Skeletal muscle satellite cell (primary cell): ENCODE results near the gene C6orf89.
A peak's percentile ranks its signal among the peaks of the same experiment; 100 is the strongest.

Source experiments
- H3K27me3 ChIP-seq: 2 replicates; pipeline ENCODE4 v1.7.0; 2013; ENCODE audit warnings: low read length; ENCODE audit not compliant: control insufficient read depth, insufficient read depth
- H3K36me3 ChIP-seq: 2 replicates; pipeline ENCODE4 v1.7.0; 2013; ENCODE audit warnings: mild to moderate bottlenecking, control low read depth, low read length; ENCODE audit not compliant: insufficient read depth
- H3K4me1 ChIP-seq: 2 replicates; pipeline ENCODE4 v1.7.0; 2013; ENCODE audit warnings: low read length; ENCODE audit not compliant: control insufficient read depth, insufficient read depth
- H3K4me2 ChIP-seq: 2 replicates; pipeline ENCODE4 v1.7.0; 2013; ENCODE audit warnings: mild to moderate bottlenecking, low read length
- H3K4me3 ChIP-seq: 2 replicates; pipeline ENCODE4 v1.7.0; 2013; ENCODE audit warnings: low read length
- H3K9ac ChIP-seq: 2 replicates; pipeline ENCODE4 v1.7.0; 2013; ENCODE audit warnings: mild to moderate bottlenecking, low read depth, low read length, moderate library complexity
- H3K9me3 ChIP-seq: replicated peaks from 2 replicates; pipeline ENCODE4 v1.7.0; 2013; ENCODE audit warnings: mild to moderate bottlenecking, control low read depth, low read length

The C6orf89 gene

DNA sequence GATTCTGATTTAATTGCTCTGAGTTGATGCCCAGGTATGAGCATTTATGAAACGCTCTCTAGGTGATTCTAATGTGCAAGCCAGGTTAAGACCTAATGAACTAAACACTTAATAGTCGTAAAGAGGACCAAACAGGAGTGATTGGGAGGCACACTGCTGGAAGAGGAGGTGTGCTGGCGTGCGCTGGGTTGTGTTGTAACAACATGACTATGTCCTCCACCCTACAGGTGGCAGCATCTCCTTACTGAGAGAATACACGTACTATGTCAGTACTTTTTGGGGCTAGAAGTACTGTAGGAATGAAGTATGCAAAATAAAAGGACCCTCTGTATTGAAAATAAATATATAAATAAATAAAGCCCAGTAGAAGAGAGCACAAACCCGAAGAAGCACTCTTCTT lies 11.9 kb downstream of the C6orf89 start:
- Histone ChIP-seq H3K4me3 (no peak overlapping the region), H3K4me2 (no peak overlapping the region), H3K4me1 (no peaks in the 10 kb centered on the region), H3K27me3 (no peaks in the 10 kb centered on the region), H3K36me3 (peaks cover 39% of the 10 kb centered on the region), H3K9ac (no peak overlapping the region), H3K9me3 (no peaks in the 10 kb centered on the region)

- Histone ChIP-seq H3K4me2 (no peak overlapping the region), H3K36me3 (peaks cover 52% of the 10 kb centered on the region), H3K27me3 (no peaks in the 10 kb centered on the region), H3K9ac (no peak overlapping the region), H3K4me1 (no peaks in the 10 kb centered on the region), H3K9me3 (no peaks in the 10 kb centered on the region), H3K4me3 (no peak overlapping the region)
Observed at GRCh38 chr6:36904114-36904513, 18.4 kb downstream of the C6orf89 start.

DNA sequence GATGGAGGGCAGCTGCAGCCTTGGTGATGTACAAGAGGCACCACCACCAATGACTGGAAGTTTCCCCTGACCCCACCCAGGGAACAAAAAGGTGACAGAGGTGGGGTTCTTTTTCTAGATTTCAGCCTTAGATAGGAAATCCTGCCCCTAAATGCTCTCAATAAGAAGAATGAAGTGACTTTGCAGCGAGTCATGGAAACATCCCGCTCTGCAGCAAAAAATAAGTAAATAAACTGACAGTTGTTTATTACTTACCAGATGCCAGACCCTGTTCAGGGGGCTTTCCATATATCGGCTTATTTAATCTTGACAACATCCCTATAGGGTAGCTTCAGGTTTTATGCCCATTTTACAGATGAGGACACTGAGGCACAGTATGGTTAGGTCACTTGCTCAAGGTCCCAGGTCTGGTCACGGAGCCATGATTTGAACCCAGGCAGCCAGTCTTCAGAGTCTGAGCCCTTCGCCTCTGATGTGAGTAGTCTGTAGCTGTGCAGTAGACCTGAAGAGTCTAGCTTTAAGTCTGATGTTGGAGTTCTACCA lies 19.2 kb downstream of the C6orf89 start:
- Histone ChIP-seq H3K4me2 (no peak overlapping the region), H3K4me1 (no peaks in the 10 kb centered on the region), H3K9ac (no peak overlapping the region), H3K36me3 (peaks cover 46% of the 10 kb centered on the region), H3K27me3 (no peaks in the 10 kb centered on the region), H3K4me3 (no peak overlapping the region), H3K9me3 (no peaks in the 10 kb centered on the region)

- H3K9me3 ChIP-seq: no peaks in the 10 kb centered on the region
- no peaks in the 10 kb centered on the region for H3K4me1 ChIP-seq
- H3K36me3 ChIP-seq: peaks cover 46% of the 10 kb centered on the region
- no peak overlapping the region for H3K4me3 ChIP-seq
- H3K9ac ChIP-seq: no peak overlapping the region
- H3K4me2 ChIP-seq: no peak overlapping the region
- no peaks in the 10 kb centered on the region for H3K27me3 ChIP-seq
Observed at GRCh38 chr6:36906539-36907325, 21.0 kb downstream of the C6orf89 start.

GRCh38 chr6:36907781-36908180 lies 22.0 kb downstream of the C6orf89 start:
- no peaks in the 10 kb centered on the region for H3K27me3 ChIP-seq
- H3K36me3 ChIP-seq: peaks cover 36% of the 10 kb centered on the region
- no peak overlapping the region for H3K9ac ChIP-seq
- H3K4me2 ChIP-seq: no peak overlapping the region
- no peaks in the 10 kb centered on the region for H3K9me3 ChIP-seq
- peaks cover 9% of the 10 kb centered on the region for H3K4me1 ChIP-seq
- H3K4me3 ChIP-seq: no peak overlapping the region

DNA sequence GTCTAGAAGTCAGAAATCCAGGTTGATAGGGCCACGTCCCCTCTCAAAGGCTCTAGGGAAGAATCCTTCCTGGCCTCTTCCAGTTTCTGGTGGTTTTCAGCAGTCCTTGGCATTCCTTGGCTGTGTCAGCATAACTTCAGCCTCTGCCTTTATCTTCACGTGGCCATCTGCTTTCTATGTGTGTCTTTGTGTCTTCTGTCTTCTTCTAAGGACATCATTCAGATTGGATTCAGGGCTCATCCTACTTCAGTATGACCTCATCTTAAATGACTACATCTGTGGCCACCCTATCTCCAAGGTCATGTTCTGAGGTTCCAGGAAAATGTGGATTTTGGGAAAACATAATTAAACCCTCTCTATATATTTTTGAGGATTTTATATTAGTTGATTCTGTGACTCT lies 23.0 kb downstream of the C6orf89 start:
- peaks cover 19% of the 10 kb centered on the region for H3K4me1 ChIP-seq
- H3K9me3 ChIP-seq: no peaks in the 10 kb centered on the region
- H3K36me3 ChIP-seq: peaks cover 30% of the 10 kb centered on the region
- H3K27me3 ChIP-seq: no peaks in the 10 kb centered on the region
- no peak overlapping the region for H3K4me2 ChIP-seq
- no peak overlapping the region for H3K4me3 ChIP-seq
- no peak overlapping the region for H3K9ac ChIP-seq

GRCh38 chr6:36912030-36912454 lies 26.3 kb downstream of the C6orf89 start:
- Histone ChIP-seq H3K4me2 (peak overlapping the region; percentile 19), H3K4me1 (peaks cover 30% of the 10 kb centered on the region), H3K27me3 (no peaks in the 10 kb centered on the region), H3K4me3 (no peak overlapping the region), H3K36me3 (peaks cover 31% of the 10 kb centered on the region), H3K9me3 (no peaks in the 10 kb centered on the region), H3K9ac (no peak overlapping the region)

- Histone ChIP-seq H3K9ac (no peak overlapping the region), H3K27me3 (no peaks in the 10 kb centered on the region), H3K4me3 (no peak overlapping the region), H3K4me1 (peaks cover 30% of the 10 kb centered on the region), H3K9me3 (no peaks in the 10 kb centered on the region), H3K36me3 (peaks cover 36% of the 10 kb centered on the region), H3K4me2 (peak overlapping the region; percentile 61)
Observed at GRCh38 chr6:36912586-36912985, 26.8 kb downstream of the C6orf89 start.

DNA sequence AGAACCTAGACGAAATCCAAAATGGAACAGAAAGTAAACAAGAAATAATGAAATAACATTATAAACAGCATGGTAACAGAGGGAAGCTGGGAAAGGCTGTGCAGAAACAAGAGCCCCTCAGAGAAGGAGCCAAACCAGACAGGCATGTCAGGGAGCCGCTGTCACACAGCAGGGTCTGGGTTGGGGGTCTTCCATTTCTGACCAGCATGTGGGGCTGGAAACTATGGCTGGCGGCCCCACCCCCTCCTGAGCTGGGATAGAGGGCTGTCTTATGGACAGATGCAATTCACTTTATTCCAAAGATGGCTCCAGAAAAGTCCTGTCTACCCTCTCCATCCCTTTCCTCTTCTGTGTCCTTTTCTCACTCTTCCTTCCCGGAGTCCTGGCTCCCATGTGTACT lies 27.3 kb downstream of the C6orf89 start:
- H3K4me1 ChIP-seq: peaks cover 32% of the 10 kb centered on the region
- no peak overlapping the region for H3K9ac ChIP-seq
- H3K27me3 ChIP-seq: no peaks in the 10 kb centered on the region
- no peak overlapping the region for H3K4me3 ChIP-seq
- H3K4me2 ChIP-seq: peak overlapping the region; percentile 61
- peaks cover 41% of the 10 kb centered on the region for H3K36me3 ChIP-seq
- no peaks in the 10 kb centered on the region for H3K9me3 ChIP-seq

DNA sequence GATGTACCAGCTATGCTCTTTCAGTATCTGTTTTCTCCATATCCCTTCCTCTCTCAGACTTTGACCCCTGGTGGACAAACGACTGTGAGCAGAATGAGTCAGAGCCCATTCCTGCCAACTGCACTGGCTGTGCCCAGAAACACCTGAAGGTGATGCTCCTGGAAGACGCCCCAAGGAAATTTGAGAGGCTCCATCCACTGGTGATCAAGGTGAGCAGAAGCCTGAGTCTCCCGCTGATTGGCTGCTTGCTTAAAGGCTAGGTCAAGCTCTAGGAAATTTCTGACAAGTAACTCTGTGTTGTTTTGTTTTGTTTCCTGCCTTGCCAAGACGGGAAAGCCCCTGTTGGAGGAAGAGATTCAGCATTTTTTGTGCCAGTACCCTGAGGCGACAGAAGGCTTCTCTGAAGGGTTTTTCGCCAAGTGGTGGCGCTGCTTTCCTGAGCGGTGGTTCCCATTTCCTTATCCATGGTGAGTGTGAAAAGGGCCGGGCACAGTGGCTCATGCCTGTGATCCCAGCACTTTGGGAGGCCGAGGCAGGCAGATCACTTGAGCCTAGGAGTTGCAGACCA lies 28.6 kb downstream of the C6orf89 start:
- Histone ChIP-seq H3K27me3 (no peaks in the 10 kb centered on the region), H3K9me3 (no peaks in the 10 kb centered on the region), H3K4me1 (peaks cover 35% of the 10 kb centered on the region), H3K9ac (no peak overlapping the region), H3K36me3 (peaks cover 53% of the 10 kb centered on the region), H3K4me2 (no peak overlapping the region), H3K4me3 (no peak overlapping the region)

GRCh38 chr6:36915599-36915998 lies 29.8 kb downstream of the C6orf89 start:
- Histone ChIP-seq H3K4me1 (peaks cover 41% of the 10 kb centered on the region), H3K9me3 (no peaks in the 10 kb centered on the region), H3K4me3 (no peak overlapping the region), H3K9ac (no peak overlapping the region), H3K27me3 (no peaks in the 10 kb centered on the region), H3K4me2 (no peak overlapping the region), H3K36me3 (peaks cover 62% of the 10 kb centered on the region)

- no peaks in the 10 kb centered on the region for H3K9me3 ChIP-seq
- H3K4me2 ChIP-seq: no peak overlapping the region
- no peak overlapping the region for H3K9ac ChIP-seq
- H3K4me1 ChIP-seq: peaks cover 41% of the 10 kb centered on the region
- no peaks in the 10 kb centered on the region for H3K27me3 ChIP-seq
- no peak overlapping the region for H3K4me3 ChIP-seq
- H3K36me3 ChIP-seq: peaks cover 67% of the 10 kb centered on the region
Observed at GRCh38 chr6:36916126-36916525, 30.4 kb downstream of the C6orf89 start.
